ENCODE data around the gene ATP6V1G2.
A peak's percentile ranks its signal among the peaks of the same experiment; 100 is the strongest.

Gene ATP6V1G2

GRCh38 chr6:31547727-31548543, 1.5 kb upstream of the ATP6V1G2 start:
- DNase-seq (ENCODE audit: low spot score) = no peak

DNA sequence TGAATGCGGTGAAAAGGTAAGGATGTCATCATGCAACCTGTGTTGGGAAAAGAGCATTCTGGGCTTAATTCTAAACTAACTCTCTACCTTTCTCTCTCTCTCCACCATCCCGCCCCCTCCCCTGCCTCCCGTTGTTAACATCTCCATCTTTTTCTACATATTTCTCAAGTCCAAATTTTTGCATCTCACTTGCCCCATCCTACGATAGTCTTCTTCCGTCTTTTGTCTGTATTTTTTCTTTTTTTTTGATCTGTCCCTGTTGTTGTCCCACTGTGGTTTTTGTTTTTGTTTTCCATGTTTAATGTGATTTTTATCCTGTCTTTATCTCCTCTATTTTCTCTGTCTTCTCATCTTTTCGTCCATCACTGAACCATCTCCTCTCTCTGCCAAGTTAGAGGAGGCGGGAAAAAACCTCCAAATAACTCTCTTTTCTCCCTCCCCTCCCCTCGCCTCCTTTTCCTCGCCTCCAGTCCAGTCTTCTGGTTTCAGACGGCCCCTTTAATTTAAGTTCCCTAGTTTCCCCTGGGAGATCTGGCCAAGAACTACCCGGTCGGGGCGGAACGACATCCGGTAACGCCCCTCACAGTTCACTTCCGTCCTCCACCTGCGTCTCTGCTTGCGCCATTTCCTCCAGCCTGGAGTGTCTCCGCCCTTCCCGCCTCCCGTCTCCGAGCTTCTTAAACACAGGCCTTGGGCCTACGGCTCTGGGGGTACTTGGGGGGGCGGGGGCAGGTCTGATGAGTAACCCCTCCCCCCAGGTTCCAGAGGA, 734 bp upstream of the ATP6V1G2 start, which contains the start of gene NFKBIL1:
Gene NFKBIL1 (plus strand): TSS at position 651 of the 769 bp plus-strand sequence. CDS start 87 bp downstream, at position 738.
- DNase-seq (ENCODE audit: low spot score) = peak; percentile 96

DNA sequence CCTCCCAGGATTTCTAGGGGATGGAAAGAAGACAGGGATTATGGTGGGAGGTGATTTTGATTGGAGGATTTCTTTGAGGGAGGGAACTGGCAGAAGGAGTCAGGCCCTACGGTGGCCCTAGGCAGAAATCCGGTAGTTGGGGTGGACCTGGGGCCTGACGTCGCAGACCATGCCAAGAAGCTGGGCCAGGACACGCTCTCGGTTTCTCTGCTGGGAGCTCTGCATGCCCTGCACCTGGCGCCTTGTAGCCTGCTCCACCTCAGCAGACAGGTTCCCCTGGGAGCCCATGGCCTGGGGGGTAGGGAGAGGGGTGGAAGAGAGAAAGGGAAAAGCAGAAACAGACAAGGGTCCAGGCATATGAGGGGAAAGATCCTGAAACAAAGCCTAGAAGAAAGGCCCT, 1.1 kb downstream of the ATP6V1G2 start:
- DNase-seq (ENCODE audit: low spot score) = no peak

- DNase-seq (ENCODE audit: low spot score) = no peak
These were observed 1.7 kb downstream of the ATP6V1G2 start for GRCh38 chr6:31544676-31545075.

GRCh38 chr6:31543639-31544038, 2.8 kb downstream of the ATP6V1G2 start:
- DNase-seq (ENCODE audit: low spot score) = no peak

DNA sequence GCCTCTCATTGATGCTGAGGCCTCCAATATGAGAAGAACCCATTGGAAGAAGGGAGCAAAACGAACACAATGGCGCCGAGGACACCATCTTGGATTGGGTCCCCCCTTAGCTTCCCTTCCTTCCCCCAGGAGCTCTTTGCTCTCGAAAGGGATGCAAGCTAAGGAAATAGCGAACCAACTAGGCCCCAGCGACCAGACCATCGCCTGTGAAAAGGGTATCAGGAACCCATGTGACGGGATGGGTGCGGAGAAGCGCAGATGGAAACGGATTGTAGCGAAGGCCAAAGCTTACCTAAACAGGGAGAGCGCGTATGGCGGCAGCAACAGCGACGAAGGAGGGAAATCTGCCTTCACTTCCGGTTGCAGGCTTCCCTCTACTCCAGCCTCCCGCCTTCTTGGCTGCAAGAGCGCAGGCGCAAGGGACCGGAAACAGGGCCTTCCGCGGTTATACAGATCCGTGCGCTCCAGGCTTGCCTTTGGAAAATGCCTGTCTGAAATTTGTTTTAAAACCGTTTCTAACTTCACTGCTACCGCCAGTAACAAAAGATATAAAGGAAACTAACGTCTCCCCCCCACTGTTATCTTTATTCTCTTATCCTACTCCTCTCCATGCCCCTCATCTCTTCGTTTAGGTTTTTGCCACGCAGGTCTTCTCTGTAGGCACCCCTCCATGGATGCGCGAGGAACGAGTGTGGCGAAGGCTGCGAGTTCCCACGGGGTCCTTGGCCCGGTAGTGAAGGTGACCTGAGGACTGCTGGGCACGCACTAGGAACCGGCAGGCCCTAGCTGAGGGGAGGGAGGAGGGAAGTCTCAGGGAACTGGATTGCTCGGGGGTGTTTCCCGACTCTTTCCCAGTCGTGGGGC, 4.5 kb downstream of the ATP6V1G2 start, which contains the start of gene DDX39B:
Gene DDX39B (minus strand): TSS at position 346 of the 864 bp plus-strand sequence. CDS start 1,471 bp downstream, outside the sequence.
- peak; percentile 97 for DNase-seq (ENCODE audit: low spot score)

DNA sequence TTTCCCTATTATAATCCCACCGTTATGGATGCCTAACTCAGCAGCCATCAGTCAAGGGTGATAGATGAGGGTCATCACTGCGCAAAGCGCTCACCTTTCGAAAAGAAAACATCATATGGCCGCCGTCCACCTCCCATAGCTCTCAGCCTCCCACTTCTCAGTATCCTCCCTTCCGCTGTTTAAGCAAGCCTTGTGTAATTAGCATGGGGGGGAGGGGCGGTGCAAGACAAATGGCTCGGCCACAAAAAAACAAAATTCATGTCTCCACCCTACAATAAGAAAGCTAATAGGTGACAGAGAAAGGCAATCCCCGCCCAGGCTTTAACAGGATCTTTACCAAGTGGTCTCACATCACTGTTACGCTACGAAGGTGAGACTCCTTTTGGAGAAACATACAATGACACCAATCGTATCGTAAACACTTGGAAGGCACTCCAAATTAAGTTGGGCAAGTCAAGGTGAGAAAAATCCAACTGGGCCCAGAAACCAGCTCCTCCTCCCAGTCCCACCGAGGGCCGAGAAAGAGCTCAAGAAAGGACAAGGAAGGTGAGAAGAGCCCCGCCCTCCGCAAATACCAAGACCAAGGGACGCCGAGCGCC, 5.2 kb downstream of the ATP6V1G2 start:
- peak; percentile 45 for DNase-seq (ENCODE audit: low spot score)

GRCh38 chr6:31540640-31541039, 5.8 kb downstream of the ATP6V1G2 start:
- DNase-seq (ENCODE audit: low spot score) = no peak

GRCh38 chr6:31538805-31539400, 7.5 kb downstream of the ATP6V1G2 start:
- no peak for DNase-seq (ENCODE audit: low spot score)

- no peak for DNase-seq (ENCODE audit: low spot score)
These were observed 10.7 kb downstream of the ATP6V1G2 start for GRCh38 chr6:31535538-31536324.

- DNase-seq (ENCODE audit: low spot score) = no peak
These were observed 11.8 kb downstream of the ATP6V1G2 start for GRCh38 chr6:31534521-31535040.

DNA sequence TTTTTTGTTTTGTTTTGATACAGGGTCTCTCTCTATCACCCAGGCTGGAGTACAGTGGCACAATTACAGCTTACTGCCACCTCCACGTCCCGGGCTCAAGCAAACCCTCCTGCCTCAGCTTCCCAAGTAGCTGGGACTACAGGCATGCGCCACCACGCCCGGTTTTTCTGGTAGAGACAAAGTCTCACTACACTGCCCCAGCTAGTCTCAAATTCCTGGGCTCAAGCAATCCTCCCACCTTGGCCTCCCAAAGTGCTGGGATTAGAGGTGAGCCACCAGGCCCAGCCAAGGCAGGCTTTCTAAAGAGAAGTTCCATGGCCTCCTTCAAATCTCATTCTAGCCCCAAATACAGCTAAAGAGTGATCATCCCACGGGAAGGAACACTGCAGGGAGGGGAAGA, 12.4 kb downstream of the ATP6V1G2 start:
- DNase-seq (ENCODE audit: low spot score) = no peak

GRCh38 chr6:31533455-31533841, 13.0 kb downstream of the ATP6V1G2 start:
- DNase-seq (ENCODE audit: low spot score) = no peak

- no peak for DNase-seq (ENCODE audit: low spot score)
These were observed 13.6 kb downstream of the ATP6V1G2 start for GRCh38 chr6:31532644-31533454.

DNA sequence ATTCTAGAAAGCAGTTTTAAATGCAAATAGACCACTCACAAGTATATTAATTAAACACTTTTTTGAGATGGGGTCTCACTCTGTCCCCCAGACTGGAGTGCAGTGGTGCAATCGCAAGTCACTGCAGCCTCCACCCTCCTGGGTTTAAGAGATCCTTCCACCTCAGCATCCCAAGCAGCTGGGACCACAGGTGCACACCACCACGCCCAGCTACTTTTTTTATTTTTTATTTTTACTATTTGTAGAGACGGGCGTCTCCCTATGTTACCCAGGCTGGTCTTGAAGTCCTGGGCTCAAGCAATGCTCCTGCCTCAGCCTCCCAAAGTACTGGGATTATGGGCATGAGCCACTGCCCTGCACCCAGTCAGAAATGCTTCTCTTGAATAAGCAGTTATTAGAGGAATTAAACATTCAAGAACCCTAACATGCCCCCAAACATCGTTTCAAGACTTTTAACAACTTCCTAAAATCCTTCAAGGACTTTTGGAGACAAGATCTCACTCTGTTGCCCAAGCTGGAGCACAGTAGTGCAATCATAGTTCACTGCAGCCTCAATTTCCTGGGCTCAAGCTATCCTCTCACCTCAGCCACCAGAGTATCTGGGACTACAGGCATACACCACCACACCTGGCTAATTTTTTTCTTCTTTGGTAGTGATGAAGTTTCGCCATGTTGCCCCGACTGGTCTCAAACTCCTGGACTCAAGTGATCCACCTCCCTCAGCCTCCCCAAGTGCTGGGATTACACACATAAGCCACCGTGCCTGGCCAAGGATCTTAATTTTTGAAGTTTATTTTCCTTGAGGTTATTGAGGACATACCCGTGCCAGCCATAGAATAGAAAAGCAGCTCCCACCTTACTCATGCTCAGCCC, 14.4 kb downstream of the ATP6V1G2 start:
- no peak for DNase-seq (ENCODE audit: low spot score)

- DNase-seq (ENCODE audit: low spot score) = no peak
These were observed 15.2 kb downstream of the ATP6V1G2 start for GRCh38 chr6:31531162-31531561.

- no peak for DNase-seq (ENCODE audit: low spot score)
These were observed 15.7 kb downstream of the ATP6V1G2 start for GRCh38 chr6:31530659-31531058.

Measured in AG08395 (cell line).